HEK293 (cell line): ENCODE results near the gene IP6K3.

Experiments used
- CTCF ChIA-PET: fragments of 350-600 bp; formaldehyde crosslinking; extraction: SDS; loops from one replicate; lab custom pipeline; 2021; ENCODE audit warnings: antibody characterized with exemption; lab: Yijun Ruan, JAX
- POLR2A ChIA-PET: fragments of 300-600 bp; formaldehyde crosslinking; extraction: SDS; loops from one replicate; lab custom pipeline; 2020; ENCODE audit warnings: antibody characterized with exemption, inconsistent platforms; lab: Yijun Ruan, JAX
- H3K27ac ChIP-seq: fragments of 200-500 bp; sonication (Bioruptor generic); 2 replicates; pipeline ENCODE4 v1.5.1; 2014; ENCODE audit warnings: low read depth, low read length, control low read depth, inconsistent platforms; ENCODE audit errors: extremely low read depth
- H3K36me3 ChIP-seq, 2 experiments: fragments of 200-500 bp in 1 of 2; sonication (Bioruptor generic) in 1 of 2; 1 replicate in 1 of 2; 2 replicates in 1 of 2; pipeline ENCODE4 v1.5.1; 2014 to 2017; ENCODE audit warnings: inconsistent platforms in 2 of 2, low read length in 2 of 2; ENCODE audit not compliant: control insufficient read depth in 2 of 2, insufficient read depth in 1 of 2
- H3K4me1 ChIP-seq: fragments of 200-500 bp; sonication (Bioruptor generic); 2 replicates; pipeline ENCODE4 v1.5.1; 2014; ENCODE audit warnings: mild to moderate bottlenecking, low read length, inconsistent platforms; ENCODE audit not compliant: control insufficient read depth, insufficient read depth
- H3K4me3 ChIP-seq: 2 replicates; pipeline ENCODE4 v1.5.1; 2011; ENCODE audit warnings: low read depth, mild to moderate bottlenecking, control low read depth, low read length, moderate library complexity
- H3K9me3 ChIP-seq: fragments of 200-500 bp; sonication (Bioruptor generic); 2 replicates; pipeline ENCODE4 v1.5.1; 2014; ENCODE audit warnings: low read depth, low read length, inconsistent platforms; ENCODE audit not compliant: control insufficient read depth, insufficient read depth
- FEZF1 ChIP-seq: fragments of 450-650 bp; formaldehyde crosslinking; IDR thresholded peaks from 2 replicates; pipeline ENCODE4 v1.5.1; 2016; ENCODE audit warnings: missing biosample characterization, missing genetic modification characterization
- HOXD13 ChIP-seq: sonication (generic); formaldehyde crosslinking; IDR thresholded peaks from 2 replicates; pipeline ENCODE4 v1.8.0; 2022; ENCODE audit warnings: missing genetic modification reagents, borderline replicate concordance
- SCRT2 ChIP-seq: fragments of 450-650 bp; formaldehyde crosslinking; IDR thresholded peaks from 2 replicates; pipeline ENCODE4 v1.5.1; 2016; ENCODE audit warnings: missing biosample characterization, missing genetic modification characterization
- TRIM28 ChIP-seq: IDR thresholded peaks from 2 replicates; pipeline ENCODE4 v1.6.1; 2011; ENCODE audit warnings: low read length, control low read depth, borderline replicate concordance
- ZFP69B ChIP-seq: fragments of 450-650 bp; formaldehyde crosslinking; IDR thresholded peaks from 2 replicates; pipeline ENCODE4 v1.5.1; 2016; ENCODE audit warnings: missing biosample characterization, missing genetic modification characterization
- ZNF16 ChIP-seq: fragments of 450-650 bp; formaldehyde crosslinking; IDR thresholded peaks from 2 replicates; pipeline ENCODE4 v1.5.1; 2016; ENCODE audit warnings: low read depth, missing biosample characterization, missing genetic modification characterization
- ZNF433 ChIP-seq: fragments of 450-650 bp; formaldehyde crosslinking; IDR thresholded peaks from 2 replicates; pipeline ENCODE4 v1.5.1; 2016; ENCODE audit warnings: missing biosample characterization, missing genetic modification characterization, low read depth
- ZNF585B ChIP-seq: fragments of 450-650 bp; formaldehyde crosslinking; IDR thresholded peaks from 2 replicates; pipeline ENCODE4 v1.5.1; 2016; ENCODE audit warnings: missing biosample characterization, missing genetic modification characterization
- ZNF600 ChIP-seq: fragments of 450-650 bp; formaldehyde crosslinking; IDR thresholded peaks from 2 replicates; pipeline ENCODE4 v1.5.1; 2016; ENCODE audit warnings: missing biosample characterization, missing genetic modification characterization
- ZNF654 ChIP-seq: fragments of 450-650 bp; formaldehyde crosslinking; IDR thresholded peaks from 2 replicates; pipeline ENCODE4 v1.5.1; 2016; ENCODE audit warnings: low read depth, missing biosample characterization, missing genetic modification characterization
- ZSCAN30 ChIP-seq: fragments of 450-650 bp; IDR thresholded peaks from 2 replicates; pipeline ENCODE4 v1.5.1; 2018; ENCODE audit warnings: missing biosample characterization, mild to moderate bottlenecking, missing genetic modification characterization, moderate library complexity
- TF ChIP-seq, protein P1 (sequence below): fragments of 450-650 bp; formaldehyde crosslinking; conservative IDR thresholded peaks from 2 replicates; pipeline ENCODE4 v1.5.1; 2016; ENCODE audit warnings: low read depth, missing biosample characterization, missing genetic modification characterization
- TF ChIP-seq, protein P2 (sequence below): fragments of 450-650 bp; formaldehyde crosslinking; IDR thresholded peaks from 2 replicates; pipeline ENCODE4 v1.5.1; 2016; ENCODE audit warnings: missing biosample characterization, missing genetic modification characterization, low read depth
- TF ChIP-seq, protein P3 (sequence below): fragments of 450-650 bp; formaldehyde crosslinking; IDR thresholded peaks from 2 replicates; pipeline ENCODE4 v1.5.1; 2016; ENCODE audit warnings: missing biosample characterization, missing genetic modification characterization

IP6K3 gene

DNA sequence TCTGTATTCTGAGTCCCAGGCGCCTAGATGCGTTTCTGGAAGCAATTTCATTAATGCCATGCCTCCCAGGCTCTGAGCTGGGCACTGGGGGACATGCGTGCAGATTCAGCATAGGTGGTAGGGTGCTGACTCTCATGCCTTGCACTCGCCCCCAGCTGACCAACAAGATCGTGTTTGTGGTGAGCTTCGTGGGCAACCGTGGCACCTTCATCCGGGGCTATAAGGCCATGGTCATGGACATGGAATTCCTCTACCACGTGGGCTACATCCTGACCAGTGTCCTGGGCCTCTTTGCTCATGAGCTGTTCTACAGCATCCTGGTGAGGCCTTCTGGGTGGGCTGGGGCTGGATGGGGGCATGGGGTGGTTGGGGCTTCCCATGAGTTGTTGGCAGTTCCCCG is 56.8 kb downstream of the IP6K3 start:
- Histone ChIP-seq H3K9me3 (no peaks in the 10 kb centered on the region), H3K4me1 (no peaks in the 10 kb centered on the region), H3K27ac (no peak overlapping the region), H3K36me3 (peaks cover 0 to 79% of the 10 kb centered on the region in 2 experiments; a peak in 2 of 3 replicates), H3K4me3 (no peak overlapping the region)
- ChIA-PET CTCF (interaction anchor here (0.6 to 3.9 kb wide), 3 partner anchors 12 to 179 kb away, joined by 5 to 29 read pairs (median 6); no protein-coding TSS in a partner anchor), POLR2A (interaction anchor here (0.9 to 1.0 kb wide), 2 partner anchors 11 to 22 kb away, joined by 3 read pairs; partner anchors contain the start of gene UQCC2)
- no peak for TF ChIP-seq ZSCAN30 (tag by site-specific recombination)
- no peak for TF ChIP-seq ZNF654 (tag by site-specific recombination)
- TF ChIP-seq, protein P1, sequence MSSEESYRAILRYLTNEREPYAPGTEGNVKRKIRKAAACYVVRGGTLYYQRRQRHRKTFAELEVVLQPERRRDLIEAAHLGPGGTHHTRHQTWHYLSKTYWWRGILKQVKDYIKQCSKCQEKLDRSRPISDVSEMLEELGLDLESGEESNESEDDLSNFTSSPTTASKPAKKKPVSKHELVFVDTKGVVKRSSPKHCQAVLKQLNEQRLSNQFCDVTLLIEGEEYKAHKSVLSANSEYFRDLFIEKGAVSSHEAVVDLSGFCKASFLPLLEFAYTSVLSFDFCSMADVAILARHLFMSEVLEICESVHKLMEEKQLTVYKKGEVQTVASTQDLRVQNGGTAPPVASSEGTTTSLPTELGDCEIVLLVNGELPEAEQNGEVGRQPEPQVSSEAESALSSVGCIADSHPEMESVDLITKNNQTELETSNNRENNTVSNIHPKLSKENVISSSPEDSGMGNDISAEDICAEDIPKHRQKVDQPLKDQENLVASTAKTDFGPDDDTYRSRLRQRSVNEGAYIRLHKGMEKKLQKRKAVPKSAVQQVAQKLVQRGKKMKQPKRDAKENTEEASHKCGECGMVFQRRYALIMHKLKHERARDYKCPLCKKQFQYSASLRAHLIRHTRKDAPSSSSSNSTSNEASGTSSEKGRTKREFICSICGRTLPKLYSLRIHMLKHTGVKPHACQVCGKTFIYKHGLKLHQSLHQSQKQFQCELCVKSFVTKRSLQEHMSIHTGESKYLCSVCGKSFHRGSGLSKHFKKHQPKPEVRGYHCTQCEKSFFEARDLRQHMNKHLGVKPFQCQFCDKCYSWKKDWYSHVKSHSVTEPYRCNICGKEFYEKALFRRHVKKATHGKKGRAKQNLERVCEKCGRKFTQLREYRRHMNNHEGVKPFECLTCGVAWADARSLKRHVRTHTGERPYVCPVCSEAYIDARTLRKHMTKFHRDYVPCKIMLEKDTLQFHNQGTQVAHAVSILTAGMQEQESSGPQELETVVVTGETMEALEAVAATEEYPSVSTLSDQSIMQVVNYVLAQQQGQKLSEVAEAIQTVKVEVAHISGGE (tag by site-specific recombination), result no peak
- no peak for TF ChIP-seq ZNF16
- TF ChIP-seq TRIM28, result no peak
- TF ChIP-seq, protein P2, sequence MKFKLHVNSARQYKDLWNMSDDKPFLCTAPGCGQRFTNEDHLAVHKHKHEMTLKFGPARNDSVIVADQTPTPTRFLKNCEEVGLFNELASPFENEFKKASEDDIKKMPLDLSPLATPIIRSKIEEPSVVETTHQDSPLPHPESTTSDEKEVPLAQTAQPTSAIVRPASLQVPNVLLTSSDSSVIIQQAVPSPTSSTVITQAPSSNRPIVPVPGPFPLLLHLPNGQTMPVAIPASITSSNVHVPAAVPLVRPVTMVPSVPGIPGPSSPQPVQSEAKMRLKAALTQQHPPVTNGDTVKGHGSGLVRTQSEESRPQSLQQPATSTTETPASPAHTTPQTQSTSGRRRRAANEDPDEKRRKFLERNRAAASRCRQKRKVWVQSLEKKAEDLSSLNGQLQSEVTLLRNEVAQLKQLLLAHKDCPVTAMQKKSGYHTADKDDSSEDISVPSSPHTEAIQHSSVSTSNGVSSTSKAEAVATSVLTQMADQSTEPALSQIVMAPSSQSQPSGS (tag by site-specific recombination), result no peak
- no peak for TF ChIP-seq ZFP69B
- no peak for TF ChIP-seq ZNF600 (tag by site-specific recombination)
- no peak for TF ChIP-seq HOXD13 (CRISPR knock-in tag)
- TF ChIP-seq, protein P3, sequence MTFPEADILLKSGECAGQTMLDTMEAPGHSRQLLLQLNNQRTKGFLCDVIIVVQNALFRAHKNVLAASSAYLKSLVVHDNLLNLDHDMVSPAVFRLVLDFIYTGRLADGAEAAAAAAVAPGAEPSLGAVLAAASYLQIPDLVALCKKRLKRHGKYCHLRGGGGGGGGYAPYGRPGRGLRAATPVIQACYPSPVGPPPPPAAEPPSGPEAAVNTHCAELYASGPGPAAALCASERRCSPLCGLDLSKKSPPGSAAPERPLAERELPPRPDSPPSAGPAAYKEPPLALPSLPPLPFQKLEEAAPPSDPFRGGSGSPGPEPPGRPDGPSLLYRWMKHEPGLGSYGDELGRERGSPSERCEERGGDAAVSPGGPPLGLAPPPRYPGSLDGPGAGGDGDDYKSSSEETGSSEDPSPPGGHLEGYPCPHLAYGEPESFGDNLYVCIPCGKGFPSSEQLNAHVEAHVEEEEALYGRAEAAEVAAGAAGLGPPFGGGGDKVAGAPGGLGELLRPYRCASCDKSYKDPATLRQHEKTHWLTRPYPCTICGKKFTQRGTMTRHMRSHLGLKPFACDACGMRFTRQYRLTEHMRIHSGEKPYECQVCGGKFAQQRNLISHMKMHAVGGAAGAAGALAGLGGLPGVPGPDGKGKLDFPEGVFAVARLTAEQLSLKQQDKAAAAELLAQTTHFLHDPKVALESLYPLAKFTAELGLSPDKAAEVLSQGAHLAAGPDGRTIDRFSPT (tag by site-specific recombination), result no peak
- no peak for TF ChIP-seq ZNF433 (tag by site-specific recombination)

DNA sequence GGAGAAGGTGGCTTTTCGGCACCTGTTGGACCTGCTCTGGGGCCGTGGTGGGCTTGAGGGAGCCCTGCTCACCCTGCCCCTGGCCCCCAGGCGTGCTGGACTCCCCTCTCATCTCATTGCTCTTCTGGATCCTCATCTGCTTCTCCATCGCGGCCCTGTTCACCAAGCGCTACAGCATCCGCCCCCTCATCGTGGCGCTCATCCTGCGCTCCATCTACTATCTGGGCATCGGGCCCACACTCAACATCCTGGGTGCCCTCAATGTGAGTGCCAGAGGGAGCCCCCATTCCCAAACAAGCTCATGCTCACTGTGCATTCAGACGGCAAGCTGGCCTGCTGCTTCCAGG is 57.6 kb downstream of the IP6K3 start:
- POLR2A ChIA-PET, result no interaction called here
- Histone ChIP-seq H3K36me3 (peaks cover 4 to 84% of the 10 kb centered on the region in 2 experiments; a peak in 2 of 3 replicates), H3K9me3 (no peaks in the 10 kb centered on the region), H3K4me1 (no peaks in the 10 kb centered on the region), H3K27ac (no peak overlapping the region), H3K4me3 (no peak overlapping the region)
- CTCF ChIA-PET, result interaction anchor here (3.9 kb wide), 1 partner anchor 12 kb away, joined by 29 read pairs; no protein-coding TSS in a partner anchor
- TF ChIP-seq SCRT2 (tag by site-specific recombination) (peak; percentile 76), ZNF585B (no peak), FEZF1 (tag by site-specific recombination) (no peak)
